ENCODE measurements around the gene BAG3. TPM values are rescaled to one million over a fixed set of nuclear protein-coding genes. Genes with fewer than 3 reads are reported as not detected.

The BAG3 gene
- total and polyA plus RNA-seq, 9 of the 15 experiments (the other 6 are each of a cell fraction or from before 2014, with no cell fraction given) = 2.6 to 27.4 (median 7.2) TPM

- peak in 2 of 4 experiments; percentile 56 to 74 for DNase-seq (ENCODE audit: extremely low read depth in 1 of 4, low spot score in 3 of 4)
- 0% methylated on average over 2 of the region's 2 CpGs for WGBS (ENCODE audit: insufficient coverage, low coverage, missing lambda C conversion rate)
- peak; percentile 63 for FAIRE-seq
- no peaks in the 10 kb centered on the region for H3K27me3 ChIP-seq (ENCODE audit: control insufficient read depth in 2 of 2, insufficient read depth in 2 of 2, low read length in 2 of 2)
- H3K4me3 ChIP-seq = no peak overlapping the region
- peaks cover 99% of the 10 kb centered on the region for H3K79me2 ChIP-seq (ENCODE audit: control insufficient read depth, insufficient read depth, low read length)
- H3K27ac ChIP-seq (ENCODE audit: extremely low read depth, low read depth, low read length) = peak overlapping the region; percentile 37; the same call in 2 of the 3 replicates
- H3K36me3 ChIP-seq (ENCODE audit: control insufficient read depth, insufficient read depth, low read length) = peaks cover 55% of the 10 kb centered on the region; the same call in 2 of the 3 replicates
- intact Hi-C loops (cut with micrococcal nuclease) (loop anchor here (10.0 kb wide), 1 partner anchor 112 kb away; the partner anchor contains the start of gene RGS10), in situ Hi-C loops (cut with MboI) (no loop called here)
- POLR2A ChIA-PET = interaction anchor here (0.5 to 3.0 kb wide), 5 partner anchors 8 to 344 kb away, joined by 3 to 11 read pairs (median 3); no protein-coding TSS in a partner anchor
- peaks cover 7% of the 10 kb centered on the region for H3K9me1 ChIP-seq (ENCODE audit: control insufficient read depth, insufficient read depth, low read length)
- H3K9ac ChIP-seq (ENCODE audit: insufficient read depth in 1 of 2, low read depth in 2 of 2, low read length in 2 of 2) = peak overlapping the region in 1 of 2 experiments; percentile 5; a peak in 2 of 4 replicates
- H3K9me3 ChIP-seq (replicated peaks; ENCODE audit: control insufficient read depth, insufficient read depth, low read depth, low read length) = no peaks in the 10 kb centered on the region
- no peak overlapping the region for H2AFZ ChIP-seq (ENCODE audit: low read depth, low read length)
- peaks cover 38 to 56% of the 10 kb centered on the region in 2 experiments for H3K4me1 ChIP-seq (replicated peaks in 1 of 2; ENCODE audit: control insufficient read depth in 2 of 2, insufficient read depth in 2 of 2, low read length in 2 of 2)
- peaks cover 47% of the 10 kb centered on the region for H4K20me1 ChIP-seq (replicated peaks; ENCODE audit: control insufficient read depth, insufficient read depth, low read length)
- BruUV-seq (replicated peaks) = no TSS peak
- no peak overlapping the region for H3K4me2 ChIP-seq (ENCODE audit: insufficient read depth, low read length)
- CTCF ChIA-PET (ENCODE audit: low intra/inter-chr PET ratio) = no interaction called here
- peak; percentile 2; the same call in 1 of the 3 replicates for ATAC-seq
- TF ChIP-seq ARID1B (IDR thresholded peaks at IDR 0.05) = peak; percentile 61; the same call in 1 of the 2 replicates
- TF ChIP-seq POLR2AphosphoS5 (IDR thresholded peaks at IDR 0.05; ENCODE audit: control insufficient read depth, insufficient read depth, low read depth, low read length) = peak; percentile 52; the same call in 1 of the 2 replicates
- TF ChIP-seq PML (IDR thresholded peaks at IDR 0.05; ENCODE audit: low read length) = 0 out of 2 replicates have a peak, but pooled peaks have one; percentile 24
- TF ChIP-seq KLF16 (IDR thresholded peaks at IDR 0.05) = 0 out of 2 replicates have a peak, but pooled peaks have one; percentile 15
- no peak for TF ChIP-seq SMARCB1 (IDR thresholded peaks at IDR 0.05; ENCODE audit: insufficient read length, low read depth)
- TF ChIP-seq TCF3 (CRISPR knock-in tag; IDR thresholded peaks at IDR 0.05) = peak; percentile 71
- peak; percentile 37; the same call in 1 of the 2 replicates for TF ChIP-seq STAT5A (IDR thresholded peaks at IDR 0.05; ENCODE audit: borderline replicate concordance, low read length)
- 0 out of 2 replicates have a peak, but pooled peaks have one; percentile 43 for TF ChIP-seq ZNF592 (IDR thresholded peaks at IDR 0.05)
- TF ChIP-seq TEAD4 (IDR thresholded peaks at IDR 0.05; ENCODE audit: low read length) = peak; percentile 73
- TF ChIP-seq TEAD4 (CRISPR knock-in tag; IDR thresholded peaks at IDR 0.05; ENCODE audit: borderline replicate concordance) = no peak
- TF ChIP-seq GATA2 (CRISPR knock-in tag; IDR thresholded peaks at IDR 0.05) = peak; percentile 25; the same call in 1 of the 2 replicates
- TF ChIP-seq ZMIZ1 (IDR thresholded peaks at IDR 0.05; ENCODE audit: low read depth in 2 of 2, low read length in 2 of 2) = no peak
- 0 out of 4 replicates have a peak, but pooled peaks of 1 of the 2 experiments have one; percentile 14 for TF ChIP-seq KDM1A (IDR thresholded peaks at IDR 0.05)
- peak; percentile 6 for TF ChIP-seq MEIS2 (IDR thresholded peaks at IDR 0.05; ENCODE audit: partially characterized antibody)
- no peak for TF ChIP-seq GTF2A2 (tag; IDR thresholded peaks at IDR 0.05)
- peak; percentile 78 for TF ChIP-seq CBFA2T2 (conservative IDR thresholded peaks at IDR 0.05)
Measured at GRCh38 chr10:119656760-119657159, 5.6 kb downstream of the BAG3 start.
